HCT116 (cell line): ENCODE measurements around the gene DGKB.

Experiments
- CBX3 ChIP-seq: IDR thresholded peaks from 2 replicates; pipeline ENCODE4 v1.6.1; 2012; ENCODE audit warnings: low read depth
- ELF1 ChIP-seq: IDR thresholded peaks from 2 replicates; pipeline ENCODE4 v1.6.1; 2012; ENCODE audit warnings: low read depth, borderline replicate concordance
- POLR2A ChIP-seq: IDR thresholded peaks from 2 replicates; pipeline ENCODE4 v1.7.0; 2011; ENCODE audit warnings: borderline replicate concordance; ENCODE audit not compliant: insufficient read depth, insufficient read length; ENCODE audit errors: extremely low read depth
- POLR2AphosphoS5 ChIP-seq: IDR thresholded peaks from 2 replicates; pipeline ENCODE4 v1.6.1; 2011; ENCODE audit warnings: mild to moderate bottlenecking, low read depth, low read length, moderate library complexity
- RAD21 ChIP-seq: IDR thresholded peaks from 2 replicates; pipeline ENCODE4 v1.6.1; 2012; ENCODE audit warnings: low read depth, mild to moderate bottlenecking
- REST ChIP-seq: IDR thresholded peaks from 2 replicates; pipeline ENCODE4 v1.6.1; 2012; ENCODE audit warnings: low read depth
- SIN3A ChIP-seq: IDR thresholded peaks from 2 replicates; pipeline ENCODE4 v1.6.1; 2012; ENCODE audit warnings: low read depth
- YY1 ChIP-seq: IDR thresholded peaks from 2 replicates; pipeline ENCODE4 v1.6.1; 2011; ENCODE audit warnings: low read length, low read depth, moderate library complexity, mild to moderate bottlenecking; ENCODE audit not compliant: insufficient replicate concordance; ENCODE audit errors: extremely low read depth
- TF ChIP-seq, protein P1 (sequence below), 3 experiments: fragments of 200-600 bp in 1 of 3; sonication (generic) in 1 of 3; IDR thresholded peaks in 2 of 3; conservative IDR thresholded peaks in 1 of 3; 2 replicates each; pipeline ENCODE4 v1.5.1; 2012 to 2017; ENCODE audit warnings: low read depth in 2 of 3, low read length in 2 of 3, antibody characterized with exemption in 1 of 3, borderline replicate concordance in 1 of 3, control low read depth in 1 of 3, mild to moderate bottlenecking in 1 of 3, mixed read lengths in 1 of 3, mixed run types in 1 of 3, moderate library complexity in 1 of 3; ENCODE audit not compliant: insufficient read depth in 1 of 3
- TF ChIP-seq, protein P2 (sequence below): IDR thresholded peaks from 2 replicates; pipeline ENCODE4 v1.6.1; 2012

GRCh38 chr7:14891289-14891688 lies 11.3 kb downstream of the DGKB start:
- no peak for TF ChIP-seq RAD21
- TF ChIP-seq, protein P1, sequence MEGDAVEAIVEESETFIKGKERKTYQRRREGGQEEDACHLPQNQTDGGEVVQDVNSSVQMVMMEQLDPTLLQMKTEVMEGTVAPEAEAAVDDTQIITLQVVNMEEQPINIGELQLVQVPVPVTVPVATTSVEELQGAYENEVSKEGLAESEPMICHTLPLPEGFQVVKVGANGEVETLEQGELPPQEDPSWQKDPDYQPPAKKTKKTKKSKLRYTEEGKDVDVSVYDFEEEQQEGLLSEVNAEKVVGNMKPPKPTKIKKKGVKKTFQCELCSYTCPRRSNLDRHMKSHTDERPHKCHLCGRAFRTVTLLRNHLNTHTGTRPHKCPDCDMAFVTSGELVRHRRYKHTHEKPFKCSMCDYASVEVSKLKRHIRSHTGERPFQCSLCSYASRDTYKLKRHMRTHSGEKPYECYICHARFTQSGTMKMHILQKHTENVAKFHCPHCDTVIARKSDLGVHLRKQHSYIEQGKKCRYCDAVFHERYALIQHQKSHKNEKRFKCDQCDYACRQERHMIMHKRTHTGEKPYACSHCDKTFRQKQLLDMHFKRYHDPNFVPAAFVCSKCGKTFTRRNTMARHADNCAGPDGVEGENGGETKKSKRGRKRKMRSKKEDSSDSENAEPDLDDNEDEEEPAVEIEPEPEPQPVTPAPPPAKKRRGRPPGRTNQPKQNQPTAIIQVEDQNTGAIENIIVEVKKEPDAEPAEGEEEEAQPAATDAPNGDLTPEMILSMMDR (IDR thresholded peaks at IDR 0.05 in 2 of 3, conservative IDR thresholded peaks at IDR 0.05 in 1 of 3; ENCODE audit: borderline replicate concordance in 1 of 3, insufficient read depth in 1 of 3, low read depth in 2 of 3, low read length in 2 of 3) = no peak
- TF ChIP-seq POLR2AphosphoS5 = no peak
- TF ChIP-seq ELF1 = no peak
- no peak for TF ChIP-seq SIN3A
- TF ChIP-seq YY1 = no peak
- TF ChIP-seq, protein P2, sequence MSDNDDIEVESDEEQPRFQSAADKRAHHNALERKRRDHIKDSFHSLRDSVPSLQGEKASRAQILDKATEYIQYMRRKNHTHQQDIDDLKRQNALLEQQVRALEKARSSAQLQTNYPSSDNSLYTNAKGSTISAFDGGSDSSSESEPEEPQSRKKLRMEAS = no peak
- TF ChIP-seq CBX3 = no peak
- TF ChIP-seq POLR2A = no peak
- no peak for TF ChIP-seq REST
